ENCODE data around the gene PLCZ1.
"Not testable (repeated sequence)": the region's sequence is repeated elsewhere in the genome, so short reads cannot be mapped to it uniquely, and the experiment has no call there.

The PLCZ1 gene

GRCh38 chr12:18737819-18738218 lies at the start of gene PLCZ1, which contains the start of gene CAPZA3:
TSS of gene PLCZ1 (minus strand) at chr12:18738012. CDS start at chr12:18737371, 641 bp downstream.
TSS of gene CAPZA3 (plus strand) at chr12:18738119. CDS start at chr12:18738269, 150 bp downstream.
- no peak for DNase-seq (ENCODE audit: low read depth, low spot score)

GRCh38 chr12:18785465-18785864 lies 47.7 kb upstream of the PLCZ1 start:
- DNase-seq (ENCODE audit: low read depth, low spot score): not testable (repeated sequence)

DNA sequence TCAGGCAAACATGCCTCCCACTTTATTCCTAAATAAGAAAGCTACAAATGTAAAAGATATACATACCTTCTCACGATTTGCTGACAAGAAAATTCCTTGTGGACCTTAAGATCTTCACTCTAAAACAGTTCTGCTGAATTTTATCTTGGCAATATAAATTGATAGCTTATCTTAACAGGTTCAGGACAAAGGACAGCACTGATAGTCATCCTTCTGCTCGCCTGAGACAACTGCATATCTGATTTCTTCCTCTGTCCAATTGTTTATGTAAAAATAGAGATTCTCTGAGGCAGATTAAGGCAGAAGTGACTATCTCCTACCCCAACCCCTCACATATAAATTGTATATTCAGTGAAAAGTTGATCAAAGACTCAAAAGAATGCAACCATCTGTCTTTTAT lies 45.0 kb upstream of the PLCZ1 start:
- no peak for DNase-seq (ENCODE audit: low read depth, low spot score)

GRCh38 chr12:18766479-18766878 lies 28.7 kb upstream of the PLCZ1 start:
- not testable (repeated sequence) for DNase-seq (ENCODE audit: low read depth, low spot score)

DNA sequence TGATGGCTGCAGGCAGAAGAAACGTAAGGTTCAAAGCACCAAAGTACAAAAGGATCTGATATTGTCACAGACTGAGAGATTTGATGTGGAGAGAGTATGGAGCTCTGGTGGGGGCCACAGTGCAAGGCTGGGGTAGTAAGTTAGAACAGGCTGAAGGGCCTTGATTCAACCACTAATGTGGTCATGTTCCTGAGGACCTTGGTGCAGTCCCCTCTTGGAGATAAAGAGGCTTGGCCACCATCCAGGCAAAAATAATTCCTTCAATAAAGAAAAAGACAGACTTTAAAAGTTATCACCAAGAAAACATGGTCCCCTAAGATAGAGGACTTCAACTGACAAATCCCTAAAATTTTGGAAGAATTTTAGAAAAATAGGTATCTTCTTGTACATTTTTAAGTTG lies 17.5 kb upstream of the PLCZ1 start:
- no peak for DNase-seq (ENCODE audit: low read depth, low spot score)

- DNase-seq (ENCODE audit: low read depth, low spot score): no peak
Observed at GRCh38 chr12:18754124-18754707, 16.4 kb upstream of the PLCZ1 start.

DNA sequence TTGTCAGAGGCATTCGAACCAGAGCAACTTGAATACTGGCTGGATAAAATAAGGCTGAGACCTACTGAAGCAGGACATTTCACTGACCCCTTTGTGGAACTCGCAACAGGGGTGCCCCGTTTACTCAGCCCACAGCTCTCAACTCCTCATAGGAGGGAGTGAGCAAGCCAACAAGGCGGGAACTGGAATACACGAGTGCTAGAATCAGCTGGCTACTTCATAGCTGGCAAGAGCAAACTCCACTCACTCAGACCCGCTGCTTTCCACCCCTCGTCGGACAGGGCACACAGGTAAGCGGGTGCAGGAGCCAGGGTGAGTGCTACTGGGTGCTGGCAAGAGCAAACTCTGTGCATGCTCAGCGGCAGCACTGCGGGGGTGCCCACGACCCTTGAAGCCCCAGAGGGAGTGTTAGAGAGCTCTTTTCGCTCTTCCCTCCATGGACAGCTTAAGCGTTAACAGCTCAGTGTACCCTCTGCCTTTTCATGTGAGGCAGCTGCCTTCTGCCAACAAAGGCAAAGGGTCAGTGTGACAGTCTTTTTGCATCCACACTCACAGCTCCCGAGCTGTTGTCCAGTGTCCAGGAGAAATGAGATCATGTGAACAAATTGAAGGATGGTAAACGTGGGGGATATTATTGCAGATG lies 15.8 kb upstream of the PLCZ1 start:
- DNase-seq (ENCODE audit: low read depth, low spot score): no peak

DNA sequence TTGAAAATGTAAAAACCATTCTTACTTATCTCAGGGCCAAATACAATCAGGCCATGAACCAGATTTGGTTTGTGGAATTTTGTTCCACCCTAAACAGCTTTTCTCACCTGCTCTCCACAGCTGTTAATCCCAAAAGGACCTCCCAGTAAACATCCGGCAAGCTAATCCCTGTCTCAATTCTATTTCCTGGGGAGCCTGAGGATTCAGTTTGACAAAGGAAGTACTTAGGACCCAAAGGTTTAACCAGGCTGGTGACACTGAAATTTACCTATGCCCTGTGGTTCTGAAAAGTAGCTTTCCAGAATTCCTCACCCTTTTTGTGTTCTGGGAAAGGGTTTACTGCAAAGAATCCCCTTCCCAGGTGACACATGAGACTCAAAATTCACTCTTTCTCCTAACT lies 15.1 kb upstream of the PLCZ1 start:
- peak; percentile 54 for DNase-seq (ENCODE audit: low read depth, low spot score)

DNA sequence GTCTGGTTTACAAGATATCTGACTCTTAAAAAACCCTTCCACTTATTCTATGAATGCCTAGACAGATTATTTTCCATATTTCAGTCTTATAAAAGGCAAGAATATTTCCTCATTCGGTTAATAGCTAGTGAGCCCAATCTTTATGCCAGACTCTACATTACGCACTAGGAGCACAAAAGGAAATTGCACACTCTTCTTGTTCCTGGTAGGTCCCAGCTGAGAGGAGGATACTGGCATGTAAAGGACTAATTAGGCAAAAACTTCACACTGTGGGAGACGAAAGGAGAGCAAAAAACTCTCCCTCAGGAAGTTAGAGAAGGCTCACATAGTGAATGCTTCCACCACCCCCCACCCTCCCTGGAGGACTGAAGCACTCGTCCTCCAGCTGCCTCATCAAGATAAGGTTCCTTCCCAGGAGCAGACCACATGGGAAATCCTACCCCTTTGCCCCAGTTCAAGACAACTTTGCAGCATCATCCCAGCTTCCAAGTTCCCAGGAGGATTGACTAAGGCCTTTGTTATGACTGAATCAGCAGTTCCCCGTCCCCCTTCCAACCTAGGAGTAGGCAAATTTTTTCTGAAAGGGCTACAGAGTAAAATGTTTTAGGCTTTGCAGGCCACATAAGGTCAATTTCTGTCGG lies 14.6 kb upstream of the PLCZ1 start:
- no peak for DNase-seq (ENCODE audit: low read depth, low spot score)

- no peak for DNase-seq (ENCODE audit: low read depth, low spot score)
Observed at GRCh38 chr12:18751866-18752265, 14.1 kb upstream of the PLCZ1 start.

GRCh38 chr12:18750085-18750484 lies 12.3 kb upstream of the PLCZ1 start:
- no peak for DNase-seq (ENCODE audit: low read depth, low spot score)

DNA sequence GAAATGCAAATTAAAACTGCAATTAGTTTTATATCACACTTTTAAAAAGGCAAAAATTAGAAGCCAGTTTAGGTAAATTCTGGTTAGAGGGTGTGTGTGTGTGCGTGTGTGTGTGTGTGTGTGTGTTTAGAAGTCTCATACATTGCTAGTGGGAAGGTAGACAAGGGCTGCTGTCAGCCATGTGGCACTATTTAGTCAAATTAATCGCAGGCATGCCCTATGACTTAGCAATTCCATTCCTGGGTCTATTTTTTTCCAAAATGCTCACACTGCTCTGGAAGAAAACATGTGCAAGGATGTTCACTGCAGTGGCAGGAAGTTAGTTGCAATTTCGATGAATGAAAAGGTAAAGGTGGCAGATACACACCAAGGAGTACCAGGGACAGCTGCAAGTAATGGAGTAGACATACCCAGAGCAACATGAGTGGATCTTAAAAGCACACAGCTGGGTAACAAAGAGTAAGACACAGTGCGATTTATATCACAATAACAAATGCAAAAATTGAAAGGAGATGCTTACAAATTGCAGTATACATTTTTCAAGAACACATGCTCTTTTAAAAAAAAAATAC lies 11.7 kb upstream of the PLCZ1 start:
- no peak for DNase-seq (ENCODE audit: low read depth, low spot score)

DNA sequence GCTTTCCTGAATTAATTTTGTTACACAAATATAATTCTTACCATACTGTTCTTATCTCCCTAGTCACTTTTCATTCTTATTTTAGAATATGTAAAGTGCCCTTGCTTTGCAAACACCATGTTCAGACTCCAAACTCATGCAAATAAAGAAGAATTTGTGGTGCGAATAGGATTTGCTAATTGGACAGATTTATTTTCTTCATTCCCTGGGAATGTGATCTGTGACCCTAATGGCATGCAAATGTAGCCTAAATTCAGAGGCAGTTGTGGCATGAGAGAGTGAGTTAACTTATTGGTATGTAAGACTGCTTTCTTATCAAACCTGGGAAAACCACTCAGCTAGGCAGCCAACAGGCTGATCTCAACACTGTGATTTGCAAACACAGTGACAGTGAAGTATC lies 10.1 kb upstream of the PLCZ1 start:
- DNase-seq (ENCODE audit: low read depth, low spot score): no peak

- DNase-seq (ENCODE audit: low read depth, low spot score): no peak
Observed at GRCh38 chr12:18731156-18731555, 6.7 kb downstream of the PLCZ1 start.

DNA sequence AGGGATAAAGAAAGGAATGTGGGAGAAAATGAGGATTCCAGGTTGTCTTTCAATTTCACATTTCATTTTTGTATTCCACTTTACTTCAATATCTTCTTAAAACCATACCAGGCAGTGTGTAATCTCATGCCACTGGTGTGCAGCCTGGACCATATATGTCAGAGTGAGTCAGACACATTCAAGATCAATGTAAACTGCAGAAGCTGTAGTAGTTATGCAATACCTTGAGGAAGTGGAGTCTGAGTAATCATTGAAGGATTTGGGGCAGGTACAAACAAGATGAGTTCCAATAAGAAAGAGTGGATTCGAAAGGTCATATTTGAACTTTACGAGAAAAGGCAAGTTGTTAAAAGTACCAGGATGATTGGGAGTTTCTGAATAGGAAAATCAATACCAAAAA lies 14.1 kb downstream of the PLCZ1 start:
- no peak for DNase-seq (ENCODE audit: low read depth, low spot score)

DNA sequence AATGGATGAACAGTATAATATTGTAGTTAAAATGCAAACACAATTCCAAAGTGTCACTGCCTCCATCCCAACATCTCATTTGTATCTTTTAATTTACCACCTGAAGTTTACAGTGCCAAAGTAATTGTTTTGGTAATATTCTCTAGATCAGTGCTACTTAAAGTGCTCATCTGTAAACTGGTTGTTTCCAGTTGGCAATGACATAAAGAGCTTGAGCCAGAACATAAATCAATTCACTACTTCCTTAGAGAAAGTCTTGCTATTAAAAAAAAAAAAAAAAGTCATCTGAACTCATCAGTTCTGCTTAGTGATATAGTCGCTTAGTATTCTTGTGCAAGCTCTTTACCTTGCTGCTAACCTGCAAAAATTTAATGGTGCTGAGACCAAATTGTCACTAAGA lies 16.4 kb downstream of the PLCZ1 start:
- no peak for DNase-seq (ENCODE audit: low read depth, low spot score)

DNA sequence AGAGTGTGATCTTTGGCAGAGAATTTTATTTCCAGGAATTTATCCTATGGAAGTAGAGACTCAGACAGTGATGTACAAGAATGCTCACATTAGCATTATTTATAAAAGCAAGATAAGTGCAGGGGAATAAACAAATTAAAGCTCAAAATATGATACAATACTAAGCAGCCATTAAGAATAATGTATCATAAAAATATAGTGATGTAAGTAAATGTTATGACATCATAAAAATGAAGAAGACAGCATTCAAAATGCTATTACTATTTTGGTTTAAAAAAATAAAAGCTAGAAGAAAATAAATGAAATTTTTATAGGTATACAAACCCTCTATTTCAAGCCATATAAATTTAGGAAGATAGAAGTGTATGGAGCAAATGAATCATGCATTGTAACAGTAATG lies 17.1 kb downstream of the PLCZ1 start:
- no peak for DNase-seq (ENCODE audit: low read depth, low spot score)

GRCh38 chr12:18719922-18720510 lies 17.8 kb downstream of the PLCZ1 start:
- no peak for DNase-seq (ENCODE audit: low read depth, low spot score)

GRCh38 chr12:18718462-18718861 lies 19.4 kb downstream of the PLCZ1 start:
- no peak for DNase-seq (ENCODE audit: low read depth, low spot score)

- DNase-seq (ENCODE audit: low read depth, low spot score): no peak
Observed at GRCh38 chr12:18716236-18716635, 21.6 kb downstream of the PLCZ1 start.

- DNase-seq (ENCODE audit: low read depth, low spot score): no peak
Observed at GRCh38 chr12:18706798-18707197, 31.0 kb downstream of the PLCZ1 start.

DNA sequence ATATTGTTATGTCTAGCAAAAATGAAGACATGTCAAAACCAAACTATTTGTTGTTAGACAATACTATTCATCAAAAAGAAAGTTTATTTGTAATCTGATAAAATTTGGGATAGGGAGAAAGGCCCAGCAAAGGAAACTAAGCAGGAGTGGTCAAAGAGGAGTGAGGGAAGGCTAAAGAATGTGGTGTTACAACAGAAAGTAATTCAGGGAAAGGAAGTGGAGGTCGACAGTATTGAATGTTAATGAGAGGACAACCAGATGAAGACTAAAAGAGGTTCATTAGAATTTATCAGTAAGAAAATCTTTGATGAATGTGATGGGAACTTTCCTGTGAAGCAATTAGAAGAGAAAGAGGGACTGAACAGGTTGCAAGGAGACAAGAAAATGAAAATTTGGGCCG lies 33.9 kb downstream of the PLCZ1 start:
- DNase-seq (ENCODE audit: low read depth, low spot score): no peak
